SH-SY5Y (cell line): ENCODE results near the gene EHBP1.
A peak's percentile ranks its signal among the peaks of the same experiment; 100 is the strongest.

Source experiments
- GATA2 ChIP-seq: IDR thresholded peaks from 2 replicates; pipeline ENCODE4 v1.6.1; 2011; ENCODE audit warnings: mild to moderate bottlenecking, low read depth, low read length
- GATA3 ChIP-seq: IDR thresholded peaks from 2 replicates; pipeline ENCODE4 v1.6.1; 2011; ENCODE audit warnings: low read depth, mild to moderate bottlenecking, low read length, moderate library complexity

The EHBP1 gene

GRCh38 chr2:62705007-62705829 lies at the start of gene EHBP1:
Gene EHBP1, plus strand, starts transcription at chr2:62705713. Its CDS starts 1,479 bp downstream, at chr2:62707192.
- TF ChIP-seq GATA3 (no peak), GATA2 (peak; percentile 10; the same call in 1 of the 2 replicates)

- TF ChIP-seq GATA2 = no peak
- no peak for TF ChIP-seq GATA3
Measured at GRCh38 chr2:62657783-62658182, 47.7 kb upstream of the EHBP1 start.

GRCh38 chr2:62658891-62659290 lies 46.6 kb upstream of the EHBP1 start:
- TF ChIP-seq GATA3 (no peak), GATA2 (no peak)

GRCh38 chr2:62660087-62660486 lies 45.4 kb upstream of the EHBP1 start:
- no peak for TF ChIP-seq GATA3
- no peak for TF ChIP-seq GATA2

- TF ChIP-seq GATA3 = no peak
- TF ChIP-seq GATA2 = no peak
Measured at GRCh38 chr2:62660582-62661262, 44.8 kb upstream of the EHBP1 start.

- no peak for TF ChIP-seq GATA3
- TF ChIP-seq GATA2 = no peak
Measured at GRCh38 chr2:62661263-62661635, 44.3 kb upstream of the EHBP1 start.

- no peak for TF ChIP-seq GATA3
- TF ChIP-seq GATA2 = no peak
Measured at GRCh38 chr2:62662131-62662530, 43.4 kb upstream of the EHBP1 start.

GRCh38 chr2:62662554-62662953 lies 43.0 kb upstream of the EHBP1 start:
- no peak for TF ChIP-seq GATA2
- no peak for TF ChIP-seq GATA3

GRCh38 chr2:62663411-62663810 lies 42.1 kb upstream of the EHBP1 start:
- no peak for TF ChIP-seq GATA3
- TF ChIP-seq GATA2 = no peak

- TF ChIP-seq GATA3 = no peak
- no peak for TF ChIP-seq GATA2
Measured at GRCh38 chr2:62663920-62664795, 41.4 kb upstream of the EHBP1 start.

- TF ChIP-seq GATA2 (no peak), GATA3 (no peak)
Measured at GRCh38 chr2:62665446-62665845, 40.1 kb upstream of the EHBP1 start.

- TF ChIP-seq GATA3 = no peak
- no peak for TF ChIP-seq GATA2
Measured at GRCh38 chr2:62669180-62669579, 36.3 kb upstream of the EHBP1 start.

GRCh38 chr2:62672601-62673000 lies 32.9 kb upstream of the EHBP1 start:
- no peak for TF ChIP-seq GATA3
- no peak for TF ChIP-seq GATA2

GRCh38 chr2:62675062-62675461 lies 30.5 kb upstream of the EHBP1 start:
- TF ChIP-seq GATA3 (no peak), GATA2 (no peak)

GRCh38 chr2:62685256-62685655 lies 20.3 kb upstream of the EHBP1 start:
- TF ChIP-seq GATA3 (no peak), GATA2 (no peak)
